Bronchial epithelial cell (primary cell): ENCODE measurements around the gene AAMDC. TPM values are rescaled to one million over a fixed set of nuclear protein-coding genes. Genes with fewer than 3 reads are reported as not detected.
"Not testable (repeated sequence)": the region's sequence is repeated elsewhere in the genome, so short reads cannot be mapped to it uniquely, and the experiment has no call there.

Experiments used
- DNase-seq: peaks from one replicate; pipeline ENCODE4 v3.0.0-alpha.2; 2010; ENCODE audit warnings: low read depth
- FAIRE-seq: peaks from 2 replicates; lab custom pipeline; 2011; peaks lifted over from hg19 to GRCh38; lab: Jason Lieb, UNC
- H3K27me3 ChIP-seq: 2 replicates; pipeline ENCODE4 v1.5.1; 2011; ENCODE audit warnings: low read length; ENCODE audit not compliant: control insufficient read depth, insufficient read depth
- H3K36me3 ChIP-seq: 2 replicates; pipeline ENCODE4 v1.5.1; 2011; ENCODE audit warnings: low read length; ENCODE audit not compliant: control insufficient read depth, insufficient read depth
- H3K4me3 ChIP-seq: 2 replicates; pipeline ENCODE4 v1.5.1; 2011; ENCODE audit warnings: mild to moderate bottlenecking, low read depth, low read length, control low read depth
- CTCF ChIP-seq: IDR thresholded peaks from 2 replicates; pipeline ENCODE4 v1.5.1; 2011; ENCODE audit warnings: mild to moderate bottlenecking, moderate library complexity, low read length, control low read depth, inconsistent platforms; ENCODE audit not compliant: insufficient read depth, severe bottlenecking
- total RNA-seq: library from RNA; depleted of rRNA; stranded (reverse); fragments of >200 nt; gene quantifications from 2 replicates; pipeline ENCODE4 v1.2.1, GENCODE V29; 2014

The AAMDC gene
- total RNA-seq, 1 donor from 2014 or later: 2.1 TPM

- peak; percentile 47 for FAIRE-seq
These were observed 58.3 kb downstream of the AAMDC start for GRCh38 chr11:77879218-77879617.

GRCh38 chr11:77882396-77882795 lies 61.5 kb downstream of the AAMDC start:
- no peak overlapping the region for H3K4me3 ChIP-seq
- FAIRE-seq: no peak
- H3K27me3 ChIP-seq: no peaks in the 10 kb centered on the region
- DNase-seq: no peak
- peaks cover 2% of the 10 kb centered on the region for H3K36me3 ChIP-seq
- TF ChIP-seq CTCF: no peak

More at GRCh38 chr11:77879218-77879617, 58.3 kb downstream of the AAMDC start:
- peaks cover 1% of the 10 kb centered on the region for H3K36me3 ChIP-seq
- TF ChIP-seq CTCF: no peak
- no peaks in the 10 kb centered on the region for H3K27me3 ChIP-seq
- no peak for DNase-seq
- no peak overlapping the region for H3K4me3 ChIP-seq

- TF ChIP-seq CTCF: no peak
- Histone ChIP-seq H3K36me3 (peaks cover 2% of the 10 kb centered on the region), H3K4me3 (no peak overlapping the region), H3K27me3 (no peaks in the 10 kb centered on the region)
- no peak for DNase-seq
- no peak for FAIRE-seq
These were observed 62.8 kb downstream of the AAMDC start for GRCh38 chr11:77883775-77884174.

GRCh38 chr11:77884186-77884828 lies 63.4 kb downstream of the AAMDC start:
- DNase-seq: no peak
- TF ChIP-seq CTCF: no peak
- no peak overlapping the region for H3K4me3 ChIP-seq
- FAIRE-seq: no peak
- peaks cover 2% of the 10 kb centered on the region for H3K36me3 ChIP-seq
- no peaks in the 10 kb centered on the region for H3K27me3 ChIP-seq

- peaks cover 2% of the 10 kb centered on the region for H3K36me3 ChIP-seq
- TF ChIP-seq CTCF: no peak
- DNase-seq (no peak), FAIRE-seq (no peak)
- no peak overlapping the region for H3K4me3 ChIP-seq
- no peaks in the 10 kb centered on the region for H3K27me3 ChIP-seq
These were observed 63.9 kb downstream of the AAMDC start for GRCh38 chr11:77884829-77885190.

GRCh38 chr11:77886401-77886800 lies 65.5 kb downstream of the AAMDC start:
- DNase-seq (no peak), FAIRE-seq (no peak)
- Histone ChIP-seq H3K4me3 (no peak overlapping the region), H3K36me3 (peaks cover 2% of the 10 kb centered on the region), H3K27me3 (no peaks in the 10 kb centered on the region)
- TF ChIP-seq CTCF: no peak

- H3K4me3 ChIP-seq, H3K36me3 ChIP-seq, FAIRE-seq, H3K27me3 ChIP-seq, DNase-seq: not testable (repeated sequence)
These were observed 68.1 kb downstream of the AAMDC start for GRCh38 chr11:77889045-77889444.

GRCh38 chr11:77890100-77890614 lies 69.2 kb downstream of the AAMDC start:
- H3K27me3 ChIP-seq, H3K36me3 ChIP-seq, H3K4me3 ChIP-seq, FAIRE-seq: not testable (repeated sequence)
- DNase-seq: peak; percentile 18
